GOT3 (cell line): ENCODE results near the gene TWF2.

Experiments
- DNase-seq: peaks from one replicate; lab custom pipeline; 2025; ENCODE audit warnings: mixed read lengths; lab: John Stamatoyannopoulos, UW

TWF2 gene

DNA sequence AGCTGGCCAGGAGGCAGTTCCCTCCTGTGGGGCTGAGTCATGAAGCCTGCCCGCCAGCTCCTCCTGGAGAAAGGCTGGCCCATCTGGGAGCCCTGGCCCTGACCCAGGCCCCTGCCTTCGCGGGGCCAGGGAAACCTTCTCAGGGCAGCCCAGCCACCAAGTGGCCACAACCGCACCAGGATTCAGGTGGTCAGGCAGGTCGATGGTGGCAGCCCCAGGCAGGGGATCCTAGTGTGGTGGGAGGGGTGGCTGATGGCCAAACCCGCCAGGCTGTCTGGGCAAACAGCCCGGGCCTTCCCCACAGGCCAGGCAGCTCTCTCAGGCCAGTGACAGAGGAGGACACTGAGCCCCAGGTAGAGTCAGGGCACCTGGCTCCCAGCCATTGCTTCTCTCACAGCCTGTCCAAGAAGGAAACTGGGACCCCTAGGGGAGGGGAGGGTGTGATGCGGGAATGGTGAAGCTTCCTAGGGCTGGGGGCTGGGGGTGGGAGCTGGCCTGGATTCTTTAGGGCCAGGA is 1.2 kb downstream of the TWF2 start:
- no peak for DNase-seq

DNA sequence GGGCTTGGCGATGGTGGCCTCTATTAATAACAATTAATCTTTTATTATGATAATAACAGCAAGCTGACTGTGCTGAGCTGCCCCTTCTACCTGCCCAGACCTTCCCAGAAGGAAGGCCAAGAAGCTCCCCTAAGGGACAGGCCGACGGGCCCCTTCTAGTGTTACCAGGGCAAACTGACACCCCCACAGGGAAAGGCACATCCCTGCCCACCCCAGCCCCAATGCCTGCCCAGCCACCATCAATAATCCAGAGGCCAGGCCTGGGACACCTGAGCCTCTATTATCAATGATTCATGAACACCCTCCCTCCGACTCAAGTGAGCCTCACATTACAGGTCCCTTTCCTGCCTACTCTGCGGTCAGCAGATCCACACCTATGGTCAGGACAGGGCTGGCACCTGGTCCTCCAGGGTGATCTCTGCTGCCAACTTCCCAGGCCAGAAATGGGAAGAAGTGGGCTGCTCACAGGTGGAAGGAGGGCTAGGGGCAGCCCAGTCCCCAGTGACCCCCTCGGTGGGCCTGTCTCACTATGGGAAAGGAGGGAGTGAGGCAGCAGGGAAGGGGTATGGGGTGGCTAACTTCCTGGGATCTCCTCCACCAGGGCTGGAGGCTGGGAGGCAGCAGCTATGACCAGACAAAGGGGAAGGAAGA is 1.8 kb downstream of the TWF2 start:
- no peak for DNase-seq

DNA sequence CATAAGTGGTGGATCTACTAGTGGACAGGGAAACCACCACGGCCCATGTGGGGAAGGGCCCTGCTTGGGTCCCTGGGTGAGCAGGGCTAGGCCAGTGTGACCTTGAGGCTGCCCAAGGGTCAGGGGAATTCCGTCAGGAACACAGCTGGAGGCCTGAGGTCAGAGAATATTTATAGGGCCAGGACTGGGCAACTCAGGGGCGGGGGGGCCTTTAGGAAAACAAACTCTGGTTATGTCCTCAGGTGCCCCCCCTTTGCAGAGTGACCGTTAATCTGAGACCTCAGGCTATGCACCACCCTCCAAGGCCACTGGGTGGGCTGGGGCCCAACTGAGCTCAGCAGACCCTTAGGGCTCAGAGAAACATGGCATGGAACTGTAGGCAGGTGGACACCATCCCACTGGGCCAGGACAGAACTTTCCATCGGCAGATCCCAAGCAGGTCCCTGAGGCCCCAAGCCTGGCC is 2.5 kb downstream of the TWF2 start:
- DNase-seq = no peak

DNA sequence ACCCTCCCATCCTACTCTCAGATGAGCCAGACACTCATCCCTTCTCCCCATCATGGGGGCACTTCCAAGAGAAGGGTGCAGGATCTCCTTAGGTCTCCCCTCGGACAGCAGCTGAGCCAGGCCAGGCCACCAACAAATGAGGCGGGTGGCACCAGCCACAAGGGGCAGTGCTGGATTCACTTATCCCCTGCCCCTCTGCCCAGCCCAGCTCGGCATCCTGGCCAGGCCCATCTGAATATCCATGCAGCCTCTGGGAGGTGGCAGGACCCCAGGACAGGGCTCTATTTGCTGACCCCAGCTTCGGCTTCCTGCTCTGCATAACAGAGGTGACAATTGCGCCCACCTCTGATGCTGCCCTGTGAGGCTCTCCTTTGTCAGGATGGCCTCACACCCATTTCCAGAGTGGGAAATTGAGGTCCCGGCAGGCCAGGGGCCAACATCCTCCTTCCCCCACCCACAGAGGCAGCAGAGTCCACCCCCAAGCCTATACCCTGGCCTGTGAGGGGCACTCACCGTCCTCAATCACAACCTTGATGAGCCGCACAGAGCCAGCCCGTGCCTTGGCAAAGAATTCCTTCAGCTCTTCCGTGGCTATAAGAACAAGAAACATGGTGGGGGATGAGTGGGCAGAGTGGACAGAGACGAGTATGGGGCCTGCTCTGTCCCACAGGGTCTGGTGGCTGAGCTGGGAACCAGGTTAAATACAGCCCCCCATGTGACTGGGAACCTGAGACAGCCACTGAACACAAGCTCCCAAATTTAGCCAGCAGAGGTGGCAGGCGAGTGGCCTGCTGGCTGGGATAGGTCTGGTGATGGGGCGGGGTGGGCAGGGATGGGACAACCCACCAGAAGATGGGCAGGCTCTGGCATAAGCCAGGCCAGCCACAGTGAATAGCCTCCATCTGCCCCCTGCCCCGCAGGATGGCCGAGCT is 4.2 kb downstream of the TWF2 start:
- no peak for DNase-seq

DNA sequence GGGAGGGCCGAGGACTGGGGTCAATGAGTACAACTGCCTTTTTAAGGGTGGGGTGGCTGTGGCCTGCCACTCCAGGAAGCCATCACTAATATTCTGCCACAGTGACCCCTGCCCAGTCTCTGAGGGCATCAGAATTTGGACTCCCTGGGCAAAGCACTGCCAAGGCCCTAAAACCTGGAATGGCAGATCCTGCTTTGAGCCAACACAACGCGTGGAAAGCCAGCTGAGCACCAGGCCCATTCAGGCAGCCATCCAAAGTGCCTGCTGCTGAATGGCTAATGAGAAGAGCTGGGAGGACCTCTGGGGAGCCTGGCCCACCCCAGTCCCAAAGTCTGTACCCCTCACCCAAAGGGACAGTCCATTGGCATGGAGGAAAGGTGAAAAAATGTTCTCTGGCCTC is 5.0 kb downstream of the TWF2 start:
- DNase-seq = no peak

DNA sequence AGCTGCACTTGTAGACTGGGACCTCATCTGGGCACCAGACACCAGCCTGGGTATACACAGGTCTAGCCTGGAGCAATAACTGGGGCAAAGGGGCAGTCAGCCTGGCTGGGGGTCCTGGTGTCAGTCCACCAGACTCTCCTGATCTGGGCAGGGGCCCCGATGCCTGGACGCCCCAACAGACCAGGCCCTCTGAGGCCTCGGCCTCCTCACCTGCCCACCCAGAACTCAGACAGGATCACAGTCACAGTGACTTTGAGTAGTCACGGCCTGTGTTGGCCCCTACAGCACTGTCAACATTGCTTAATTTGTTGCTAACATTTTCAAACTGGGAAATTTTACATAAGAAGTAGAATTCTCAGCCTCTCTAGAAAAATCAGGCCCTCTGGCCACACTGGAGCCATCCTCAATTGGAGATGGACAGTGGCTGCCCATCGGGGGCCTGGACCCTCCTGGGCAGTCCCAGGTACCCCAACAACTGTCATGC is 5.8 kb downstream of the TWF2 start:
- DNase-seq = no peak

DNA sequence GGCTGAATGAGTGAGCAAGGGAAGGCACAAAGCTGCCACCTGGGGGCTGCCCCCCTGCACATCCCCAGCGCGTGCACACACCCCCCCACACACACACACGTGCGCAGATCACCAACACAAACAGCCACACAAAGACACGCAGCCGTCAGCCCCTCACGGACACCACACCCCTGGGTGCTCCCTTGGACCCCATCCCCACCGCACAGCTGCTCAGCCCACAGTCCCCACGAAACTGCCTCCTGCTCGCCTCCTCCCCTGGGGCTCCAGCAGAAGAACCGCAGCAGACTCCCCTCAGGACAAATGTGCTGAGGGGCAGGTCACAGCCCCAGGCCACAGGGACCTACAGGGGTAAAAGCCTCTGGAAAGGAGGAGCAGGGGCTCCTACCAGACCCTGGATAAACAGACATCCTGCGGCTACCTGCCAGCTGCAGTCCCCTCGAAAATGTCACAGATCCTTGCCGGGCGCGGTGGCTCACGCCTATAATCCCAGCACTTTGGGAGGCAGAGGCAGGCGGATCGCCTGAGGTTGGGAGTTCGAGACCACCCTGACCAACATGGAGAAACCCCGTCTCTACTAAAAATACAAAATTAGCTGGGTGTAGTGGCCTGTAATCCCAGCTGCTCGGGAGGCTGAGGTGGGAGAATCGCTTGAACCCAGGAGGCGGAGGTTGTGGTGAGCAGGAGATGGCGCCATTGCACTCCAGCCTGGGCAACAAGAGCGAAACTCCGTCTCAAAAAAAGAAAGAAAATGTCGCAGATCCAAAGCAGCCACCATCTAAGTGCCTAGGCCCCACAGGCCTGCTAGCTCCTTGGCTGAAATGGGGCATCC is 6.5 kb downstream of the TWF2 start:
- no peak for DNase-seq

DNA sequence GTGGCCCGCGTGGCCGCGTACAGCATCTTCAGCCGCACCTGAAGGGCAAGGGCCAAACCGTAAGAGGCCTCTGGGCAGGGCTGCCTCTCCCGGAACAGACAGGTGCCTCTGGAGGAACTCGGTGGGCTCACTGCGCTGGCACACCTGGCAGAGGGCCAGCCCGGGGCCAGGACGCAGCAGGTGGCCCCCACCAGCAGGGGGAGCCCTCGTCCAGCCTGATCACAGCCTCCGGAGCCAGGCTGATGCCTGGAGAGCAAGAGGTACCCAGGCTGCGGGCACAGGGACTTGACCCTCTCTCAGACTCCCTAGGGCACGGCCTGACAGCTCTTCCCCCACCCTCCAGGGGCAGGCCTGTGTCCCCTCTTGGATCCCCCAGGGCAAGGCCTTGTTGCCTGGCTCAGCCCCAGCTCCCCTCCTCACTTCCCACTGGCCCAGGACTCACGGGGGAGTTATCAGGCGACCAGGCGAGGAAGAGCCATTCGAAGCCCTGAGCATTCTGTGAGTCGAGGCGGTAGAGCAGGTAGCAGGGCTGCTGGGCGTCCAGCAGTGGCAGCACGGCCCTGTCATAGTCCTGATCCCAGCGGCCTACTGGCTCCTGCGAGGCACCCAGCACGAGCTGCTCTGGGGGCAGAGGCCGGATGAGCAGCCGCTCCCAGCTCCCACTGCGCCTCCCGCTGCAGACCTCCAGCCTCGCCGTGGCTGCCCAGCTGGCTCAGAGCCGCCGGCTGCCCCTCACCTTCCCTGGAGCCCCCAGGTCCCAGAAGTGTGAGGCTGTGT is 7.3 kb downstream of the TWF2 start:
- DNase-seq = no peak

DNA sequence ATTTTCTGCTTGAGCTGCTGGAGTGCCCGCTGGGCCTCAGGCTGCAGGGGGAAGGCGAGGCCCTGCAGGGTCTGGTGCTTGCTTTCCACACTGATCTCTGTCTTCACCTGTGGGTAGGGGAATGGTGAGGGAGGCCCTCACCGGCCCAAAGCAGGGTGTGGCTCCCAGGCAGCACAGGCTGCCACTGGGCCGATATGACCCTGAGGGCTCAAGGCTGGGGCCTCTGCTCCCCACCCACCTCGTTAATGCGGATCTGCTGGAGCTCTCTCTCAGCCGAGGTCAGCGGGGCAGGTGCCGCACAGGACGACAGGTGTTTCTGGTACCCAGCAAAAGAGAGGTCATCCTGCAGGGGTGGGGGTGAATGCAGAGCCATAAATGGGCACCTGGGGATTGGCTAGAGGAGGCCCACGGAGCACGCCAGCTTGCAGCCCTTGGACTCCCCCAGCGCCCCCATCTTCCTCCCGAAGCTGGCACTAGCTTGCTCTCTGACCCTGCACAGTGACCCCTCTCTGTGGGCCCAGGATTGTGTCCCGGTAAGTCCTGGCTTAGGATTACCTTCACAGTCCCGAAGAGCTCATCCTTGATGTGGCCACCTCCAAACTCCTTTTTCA is 8.0 kb downstream of the TWF2 start:
- no peak for DNase-seq

DNA sequence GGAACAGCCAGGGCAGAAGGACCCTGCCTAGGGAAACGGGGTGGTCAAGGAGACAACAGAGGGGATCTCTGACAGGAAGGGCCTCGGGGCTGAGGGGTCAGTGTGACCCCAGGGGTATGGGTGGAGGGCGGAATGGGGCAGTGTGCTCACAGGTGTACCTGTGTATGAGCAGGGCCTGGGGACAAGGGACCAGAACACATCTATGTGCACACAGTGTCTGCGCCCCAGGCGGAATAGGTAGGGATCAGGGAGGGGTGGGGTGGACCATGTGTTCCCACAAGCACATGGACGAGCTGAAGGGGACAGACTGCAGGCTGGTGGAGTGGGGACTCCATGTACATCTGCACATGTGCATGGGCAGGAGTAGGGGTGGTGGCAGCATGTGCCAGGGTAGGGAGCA is 8.5 kb downstream of the TWF2 start:
- no peak for DNase-seq

DNA sequence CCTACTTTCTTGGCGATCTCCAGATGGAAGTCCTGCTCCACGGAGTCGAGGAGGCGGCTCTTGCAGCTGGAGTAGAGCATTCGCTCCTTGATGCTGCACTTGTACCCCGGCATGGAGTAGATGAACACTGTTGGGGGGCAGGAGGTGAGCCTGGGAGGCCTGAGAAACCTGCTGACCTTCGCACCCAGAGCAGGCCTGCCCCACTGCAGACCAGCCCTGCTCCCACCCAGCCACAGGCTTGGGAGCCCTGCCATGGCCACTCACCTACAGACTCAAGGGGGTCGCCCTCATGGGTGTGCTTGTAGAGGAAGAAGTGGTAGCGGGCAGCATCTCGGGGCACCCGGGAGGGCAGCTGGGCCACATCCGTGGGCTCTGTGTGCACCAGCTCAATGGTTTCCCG is 9.3 kb downstream of the TWF2 start:
- no peak for DNase-seq

DNA sequence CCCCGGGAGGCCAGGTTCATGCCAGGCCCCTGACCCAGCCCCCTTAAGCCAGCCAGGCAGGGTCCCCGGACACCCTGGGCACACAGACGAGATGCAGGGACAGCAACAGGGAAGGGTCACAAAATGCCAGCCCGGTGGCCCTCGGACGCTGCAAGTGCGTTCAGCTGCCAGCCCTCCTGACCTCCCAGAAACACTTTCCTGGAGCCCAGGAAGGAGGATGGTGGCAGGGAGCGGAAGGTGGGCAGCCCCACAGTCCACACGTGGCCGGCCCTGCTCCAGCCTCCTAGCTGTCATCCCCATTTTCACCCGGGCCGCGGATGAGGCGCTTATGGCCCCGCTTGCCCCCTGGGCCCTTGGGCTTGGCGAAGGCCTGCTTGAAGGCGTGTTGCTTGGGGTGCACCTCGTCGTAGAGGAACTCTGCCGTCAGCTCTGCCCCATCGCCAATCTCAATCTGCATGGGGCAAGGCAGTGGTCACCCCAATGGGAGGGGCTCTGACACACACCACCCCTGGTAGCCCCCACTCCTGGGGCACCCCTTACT is 10.1 kb downstream of the TWF2 start:
- no peak for DNase-seq

DNA sequence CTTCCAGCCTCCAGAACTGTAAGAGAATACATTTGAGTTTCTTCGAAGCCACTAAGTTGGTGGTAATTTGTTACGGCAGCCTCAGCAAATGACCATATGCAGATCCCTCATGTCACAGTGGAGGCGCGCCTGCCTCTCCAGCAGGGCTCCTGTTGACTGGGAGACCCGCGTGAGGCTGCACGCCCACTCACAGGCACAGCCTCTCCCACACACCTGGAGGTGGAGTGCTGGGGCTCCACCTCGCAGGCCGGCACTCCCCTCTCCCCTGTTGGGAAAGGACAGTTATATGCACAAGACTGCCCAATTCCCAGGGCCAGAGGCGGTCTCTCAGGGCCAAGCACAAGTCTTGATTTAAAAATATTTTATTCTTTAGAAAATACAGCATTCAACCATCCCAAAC is 10.7 kb downstream of the TWF2 start:
- DNase-seq = no peak

DNA sequence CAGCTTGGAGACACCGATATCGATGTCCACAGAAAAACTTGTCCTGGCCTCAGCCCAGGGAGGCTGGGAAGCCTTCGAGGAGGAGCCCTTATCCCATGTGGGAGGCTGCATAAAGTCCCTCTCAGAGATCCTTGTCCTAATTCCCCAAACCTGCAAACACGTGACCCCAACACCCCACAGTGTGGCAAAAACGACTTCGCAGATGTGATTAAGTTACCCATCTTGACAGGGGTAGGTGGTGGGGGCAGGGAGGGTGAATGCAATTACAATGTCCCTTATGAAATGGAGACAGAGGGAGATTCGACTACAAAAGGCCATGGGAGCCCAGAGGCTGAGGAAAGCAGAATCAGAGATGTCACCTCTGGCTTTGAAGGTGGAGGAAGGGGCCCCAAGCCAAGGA is 11.2 kb downstream of the TWF2 start:
- DNase-seq = no peak

DNA sequence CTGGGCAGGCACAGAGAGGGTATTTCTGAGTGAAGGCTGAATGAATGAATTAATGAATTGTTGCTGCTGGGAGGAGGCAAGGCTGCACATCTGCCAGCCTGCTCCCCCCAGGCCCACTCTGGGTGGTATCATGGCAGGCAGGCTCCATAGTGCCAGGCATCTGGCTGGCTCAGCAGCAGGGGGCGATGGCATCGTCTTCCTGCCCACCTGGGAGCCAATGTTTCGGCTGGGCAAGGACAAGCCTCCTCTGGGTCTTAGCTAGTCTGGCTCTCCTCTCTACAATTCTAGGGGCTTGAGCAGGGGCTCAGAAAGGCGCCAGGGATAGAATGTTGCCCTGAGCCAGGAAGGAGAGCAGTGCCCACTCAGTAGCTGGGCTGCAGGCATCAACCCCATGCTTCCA is 11.8 kb downstream of the TWF2 start:
- no peak for DNase-seq

DNA sequence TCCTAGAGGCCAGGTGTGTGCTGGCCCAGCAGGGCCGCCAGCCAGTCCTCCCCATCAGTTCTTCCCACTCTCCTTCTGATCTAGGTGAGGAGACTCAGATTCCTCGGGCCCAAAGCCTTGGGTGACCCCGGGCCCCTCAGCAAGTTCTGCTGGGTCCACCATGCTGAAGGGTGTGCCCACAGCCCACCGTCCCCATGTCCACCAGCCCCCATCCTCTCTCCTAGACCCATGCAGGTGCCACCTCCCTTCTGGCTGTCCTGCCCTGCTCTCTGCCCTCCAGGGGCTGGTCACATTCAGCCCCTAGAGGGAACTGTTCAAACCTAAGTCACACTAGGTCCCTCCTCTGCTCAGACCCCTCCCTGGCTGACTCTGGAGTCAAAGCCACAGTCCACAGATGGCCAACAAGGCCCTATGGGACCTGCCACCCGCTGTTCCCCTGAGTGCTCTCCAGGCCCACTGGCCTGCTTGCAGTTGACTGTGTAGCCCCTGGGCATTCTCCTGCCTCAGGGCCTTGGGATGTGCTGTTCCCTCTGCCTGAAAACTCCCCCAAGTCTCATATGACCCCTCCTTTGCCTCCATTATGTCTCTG is 12.6 kb downstream of the TWF2 start:
- no peak for DNase-seq

DNA sequence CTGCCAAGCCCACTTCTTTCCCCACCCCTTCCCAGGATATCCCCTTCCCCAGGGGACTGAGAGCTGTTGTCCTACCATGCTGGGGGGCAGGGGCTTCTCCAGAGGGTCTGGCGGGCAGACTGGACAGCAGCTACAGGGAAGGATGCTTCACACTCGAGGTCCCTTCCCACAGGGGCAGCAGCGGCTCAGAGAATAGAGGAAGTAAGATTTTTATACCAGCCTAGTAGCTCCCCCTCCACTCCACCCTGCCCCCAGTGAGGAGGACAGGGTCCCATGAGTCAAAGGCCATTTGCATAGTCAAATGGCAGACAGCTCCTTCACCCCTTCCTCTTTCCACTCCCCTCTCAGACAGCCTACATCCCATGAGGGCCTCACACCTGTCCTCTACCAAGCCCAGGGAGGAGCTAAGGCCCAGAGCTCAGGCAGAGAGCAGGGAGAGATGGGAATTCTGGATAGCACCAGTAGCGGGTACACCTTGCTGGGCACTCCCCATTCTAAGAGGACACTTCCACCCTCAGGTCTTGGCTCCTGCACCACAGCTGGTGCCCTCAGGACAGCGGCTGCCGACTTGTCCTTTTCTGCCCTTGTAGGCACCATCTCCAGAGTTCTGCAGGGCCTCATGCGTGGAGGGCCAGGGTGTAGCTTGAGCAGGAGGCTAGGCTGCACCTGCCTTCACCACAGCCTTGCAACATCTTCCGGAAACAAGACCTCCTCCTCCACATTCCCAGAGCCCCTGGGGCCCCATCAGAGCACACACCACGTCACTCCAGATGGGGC is 13.3 kb downstream of the TWF2 start, which contains the start of gene TLR9:
TLR9 (minus strand) TSS at position 194 of the 777 bp plus-strand sequence; CDS start at position 78, 116 bp downstream.
- no peak for DNase-seq

DNA sequence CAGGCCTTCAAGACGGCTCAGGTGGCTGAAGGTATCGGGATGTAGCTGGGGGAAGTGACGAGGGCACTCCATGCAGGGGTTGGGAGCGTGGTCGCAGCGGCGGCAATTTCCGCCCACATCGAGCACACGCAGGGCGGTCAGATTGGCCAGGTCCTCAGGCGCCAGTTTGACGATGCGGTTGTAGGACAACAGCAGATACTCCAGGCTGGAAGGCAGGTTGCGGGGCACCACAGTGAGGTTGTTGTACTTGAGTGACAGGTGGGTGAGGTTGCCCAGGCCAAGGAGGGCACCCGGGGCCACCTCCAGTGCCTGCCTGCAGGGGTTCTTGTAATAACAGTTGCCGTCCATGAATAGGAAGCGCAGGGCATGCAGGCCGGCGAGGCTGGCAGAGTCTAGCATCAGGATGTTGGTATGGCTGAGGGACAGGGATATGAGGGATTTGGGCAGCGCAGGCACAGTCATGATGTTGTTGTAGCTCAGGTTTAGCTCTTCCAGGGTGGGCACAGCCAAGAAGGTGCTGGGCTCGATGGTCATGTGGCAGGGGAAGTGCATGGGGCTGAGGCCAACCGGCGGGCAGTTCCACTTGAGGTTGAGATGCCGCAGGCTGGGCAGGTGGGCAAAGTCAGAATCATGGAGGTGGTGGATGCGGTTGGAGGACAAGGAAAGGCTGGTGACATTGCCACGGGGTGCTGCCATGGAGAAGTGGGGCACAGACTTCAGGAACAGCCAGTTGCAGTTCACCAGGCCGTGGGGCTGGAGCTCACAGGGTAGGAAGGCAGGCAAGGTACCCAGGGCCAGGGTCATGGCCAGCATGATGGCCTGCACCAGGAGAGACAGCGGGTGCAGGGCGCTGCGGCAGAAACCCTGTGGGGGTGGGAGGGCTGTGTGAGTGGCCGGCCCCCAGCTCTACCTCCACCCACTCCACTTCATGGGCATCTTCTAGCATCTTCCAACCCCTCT is 15.2 kb downstream of the TWF2 start:
- DNase-seq = no peak
